Measurements from ENCODE around the gene TRANK1.

Gene TRANK1

DNA sequence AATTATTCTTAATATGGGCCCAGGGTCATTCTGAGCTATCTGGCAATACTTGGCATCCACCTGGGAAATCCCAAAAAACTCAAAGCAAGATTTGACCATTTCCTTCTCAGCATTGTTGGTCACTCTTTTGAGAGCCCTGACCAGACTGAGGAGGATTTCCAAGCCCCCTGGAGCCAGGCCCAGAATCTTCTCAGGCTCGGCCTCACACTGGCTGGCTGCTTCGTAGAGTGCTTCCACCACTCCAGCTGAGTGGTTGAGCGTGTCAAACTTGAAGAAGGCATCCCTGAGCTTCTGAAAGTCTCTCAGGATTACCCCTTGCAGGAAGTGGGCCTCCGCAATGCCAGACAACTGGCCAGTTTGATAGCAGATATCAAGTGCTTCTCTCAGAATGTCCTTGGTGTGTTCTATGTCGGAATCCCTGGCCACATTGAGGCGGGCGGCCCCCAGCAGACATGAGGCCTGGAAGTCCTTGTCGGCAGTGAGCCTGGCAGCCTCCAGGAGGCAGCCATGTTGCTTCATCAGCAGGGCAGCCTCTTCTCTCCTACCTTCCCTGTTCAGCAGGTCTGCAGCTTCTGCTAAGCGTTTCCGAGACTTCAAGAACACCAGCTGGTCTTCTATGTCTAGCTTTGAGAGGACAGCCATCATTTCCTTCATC, 111.6 kb downstream of the TRANK1 start:
- DNase-seq, result no peak

- DNase-seq, result no peak
These were observed 112.4 kb downstream of the TRANK1 start for GRCh38 chr3:36832406-36832805.

GRCh38 chr3:36827133-36827532, 117.7 kb downstream of the TRANK1 start:
- no peak for DNase-seq

- no peak for DNase-seq
These were observed 118.6 kb downstream of the TRANK1 start for GRCh38 chr3:36826240-36826639.

GRCh38 chr3:36824443-36824842, 120.4 kb downstream of the TRANK1 start:
- DNase-seq, result no peak

- DNase-seq, result no peak
These were observed 121.0 kb downstream of the TRANK1 start for GRCh38 chr3:36823806-36824205.

- no peak for DNase-seq
These were observed 124.8 kb downstream of the TRANK1 start for GRCh38 chr3:36820083-36820482.

DNA sequence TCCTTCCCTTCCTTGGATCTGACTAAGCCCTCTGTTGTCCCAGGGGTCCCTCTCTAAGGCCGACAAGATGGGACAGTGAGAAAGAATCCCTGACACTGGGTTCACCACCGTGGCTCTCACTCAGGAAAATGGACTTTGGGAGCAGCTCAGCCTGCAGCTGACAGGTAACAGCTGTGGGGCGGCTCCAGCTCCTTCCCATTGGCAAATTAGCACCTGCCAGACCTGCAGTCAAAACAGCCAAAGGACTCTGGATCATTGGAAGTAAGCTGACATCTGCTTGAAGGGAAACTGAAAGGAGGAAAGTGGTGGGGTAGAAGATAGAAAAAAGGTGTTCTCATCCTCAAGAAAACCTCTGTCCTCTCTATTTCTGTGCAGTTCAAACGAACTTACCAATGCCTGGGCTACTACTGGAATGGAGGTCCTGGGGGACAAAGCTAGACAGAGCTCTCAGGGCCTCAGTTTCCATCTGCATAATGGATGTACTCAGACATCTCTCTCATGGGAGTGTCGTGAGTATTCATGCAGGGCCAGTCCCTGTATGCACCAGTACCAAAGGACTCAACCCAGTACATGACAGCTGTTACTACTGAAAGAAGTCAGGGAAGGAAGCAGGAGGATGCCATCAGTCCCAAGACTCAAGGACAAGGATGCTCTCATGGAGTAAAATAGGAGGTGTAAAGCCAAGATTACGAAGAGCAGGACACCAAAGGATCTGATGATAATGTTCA, 126.9 kb downstream of the TRANK1 start:
- DNase-seq, result no peak

DNA sequence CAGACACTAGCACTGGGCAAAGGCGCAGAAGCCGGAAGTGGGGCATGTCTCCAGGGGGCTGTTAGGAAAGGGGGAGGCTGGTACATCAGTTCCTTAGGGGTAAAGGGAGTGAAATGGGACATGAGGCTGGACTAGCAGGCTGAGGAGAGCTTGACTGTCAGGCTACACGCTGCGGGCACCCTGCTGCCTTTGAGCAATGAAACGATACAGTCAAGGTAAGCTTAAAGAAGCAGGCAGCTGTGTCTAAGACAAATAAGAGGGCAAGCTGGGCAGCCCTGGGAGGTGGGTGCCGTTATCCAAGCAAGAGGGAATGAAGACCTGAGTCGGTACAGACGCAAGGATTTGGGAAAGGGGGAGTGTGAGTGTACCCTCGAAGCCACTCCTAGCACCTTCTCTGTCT, 129.5 kb downstream of the TRANK1 start:
- no peak for DNase-seq

- no peak for DNase-seq
These were observed 130.1 kb downstream of the TRANK1 start for GRCh38 chr3:36814776-36815175.

- no peak for DNase-seq
These were observed 130.7 kb downstream of the TRANK1 start for GRCh38 chr3:36814066-36814717.

GRCh38 chr3:36813305-36813704, 131.5 kb downstream of the TRANK1 start:
- no peak for DNase-seq

DNA sequence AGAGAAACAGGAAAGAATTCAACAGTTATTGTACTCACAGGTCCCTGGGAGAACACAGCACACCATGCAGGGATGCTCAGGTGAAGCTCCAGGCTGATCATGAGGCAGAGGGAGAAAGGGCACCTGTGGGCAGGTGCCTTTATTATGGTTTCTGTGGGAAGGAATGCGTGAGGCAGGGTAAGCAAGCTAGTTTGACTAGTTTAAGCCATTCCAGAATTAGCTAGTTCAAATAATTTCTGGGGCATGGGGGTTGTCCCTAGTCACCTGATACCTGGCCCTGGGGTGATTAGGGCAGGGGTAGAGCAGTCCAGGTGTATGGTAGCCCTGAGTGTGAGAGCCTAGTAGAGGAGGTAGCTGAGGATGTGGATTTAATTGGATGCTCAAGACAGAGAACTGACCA, 132.6 kb downstream of the TRANK1 start:
- DNase-seq, result no peak

- no peak for DNase-seq
These were observed 133.1 kb downstream of the TRANK1 start for GRCh38 chr3:36811768-36812167.

- no peak for DNase-seq
These were observed 140.4 kb downstream of the TRANK1 start for GRCh38 chr3:36804295-36805055.

- no peak for DNase-seq
These were observed 141.6 kb downstream of the TRANK1 start for GRCh38 chr3:36803091-36803791.

DNA sequence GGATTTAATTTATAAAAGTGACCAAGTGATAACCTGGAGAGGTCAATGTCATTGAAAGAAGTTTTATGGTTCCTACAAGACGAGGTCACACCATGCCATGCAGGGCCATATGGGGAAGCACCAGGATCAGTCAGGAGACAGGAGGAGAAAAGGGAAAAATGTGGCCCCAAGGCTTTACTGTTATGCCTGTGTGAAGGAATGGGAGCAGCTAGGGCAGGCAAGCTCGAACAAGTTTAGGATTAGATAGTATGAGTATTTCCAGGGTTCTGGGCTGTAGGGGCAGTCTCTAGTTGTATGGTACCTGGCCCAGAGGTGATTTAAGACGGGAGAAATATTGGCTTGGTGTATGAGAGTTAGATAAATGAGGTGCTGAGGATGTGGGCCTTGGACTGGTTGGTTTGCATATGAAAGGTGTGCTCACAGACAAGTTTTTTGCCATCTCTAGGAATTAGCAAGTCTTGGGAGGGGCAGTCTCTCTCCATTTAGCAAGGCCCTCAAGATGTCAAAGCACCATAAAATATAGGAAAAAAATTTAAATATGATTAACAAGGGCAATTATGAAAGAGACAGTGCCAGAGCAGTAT, 144.2 kb downstream of the TRANK1 start:
- no peak for DNase-seq

GRCh38 chr3:36796881-36797280, 148.0 kb downstream of the TRANK1 start:
- DNase-seq, result no peak

DNA sequence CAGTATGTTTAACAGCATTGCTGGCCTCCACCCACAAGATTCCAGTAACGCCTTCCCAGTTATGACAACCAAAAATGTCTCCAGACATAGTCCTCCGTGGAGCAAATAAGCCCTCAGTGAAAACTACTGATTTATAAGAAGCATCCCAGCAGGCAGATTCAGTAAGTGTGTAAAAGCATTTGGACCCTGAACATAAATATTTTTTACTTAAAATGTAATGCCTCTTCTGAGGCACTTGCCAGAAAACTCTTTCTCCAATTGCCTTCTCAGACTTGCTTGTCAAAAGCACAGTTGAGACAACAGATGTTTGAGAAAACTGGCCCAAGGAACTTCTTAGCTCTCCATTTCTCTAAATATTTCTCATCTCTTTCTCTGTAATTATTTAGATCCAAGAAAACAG, 148.7 kb downstream of the TRANK1 start:
- no peak for DNase-seq

DNA sequence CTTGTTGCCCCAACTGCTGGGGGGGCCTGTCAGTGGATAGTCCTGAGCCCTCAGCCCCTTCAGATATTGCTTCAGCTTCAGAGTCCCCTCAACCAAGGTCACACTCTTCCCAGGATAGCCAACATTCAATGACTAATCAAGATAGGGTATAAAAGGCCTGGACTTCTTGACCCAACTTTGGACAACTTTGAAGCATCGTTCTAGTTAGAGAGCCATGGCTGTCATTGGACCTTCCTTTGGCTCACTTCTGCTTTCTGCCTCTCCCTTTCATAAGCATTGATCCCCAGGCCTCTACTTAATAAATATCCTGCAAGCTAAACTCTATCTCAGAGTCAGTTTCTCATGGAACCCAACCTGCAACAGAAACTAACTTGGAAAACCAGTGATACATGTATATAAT, 149.2 kb downstream of the TRANK1 start:
- DNase-seq, result no peak

GRCh38 chr3:36792342-36792741, 152.5 kb downstream of the TRANK1 start:
- DNase-seq, result no peak

DNA sequence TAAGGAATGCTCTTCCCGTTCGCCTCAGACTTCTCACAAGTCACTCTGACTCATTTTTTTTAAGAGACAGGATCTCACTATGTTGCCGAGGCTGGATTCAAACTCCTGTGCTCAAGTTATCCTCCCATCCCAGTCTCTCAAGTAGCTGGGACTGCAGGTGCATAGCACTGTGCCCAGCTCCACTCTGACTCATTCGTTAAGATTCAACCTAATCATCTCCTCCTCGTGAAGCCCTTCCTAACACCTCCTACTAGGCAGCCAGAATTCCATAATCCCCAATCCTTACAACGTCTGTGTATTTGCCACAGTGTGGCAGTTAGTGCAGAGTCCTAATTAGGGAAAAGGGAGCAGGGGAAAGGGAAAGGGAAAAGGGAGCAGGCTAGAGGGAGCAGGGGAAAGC, 154.1 kb downstream of the TRANK1 start:
- DNase-seq, result no peak
